SK-MEL-5 (cell line): ENCODE measurements around the gene CHAD. TPM values are rescaled to one million over a fixed set of nuclear protein-coding genes. Genes with fewer than 3 reads are reported as not detected.
A peak's percentile ranks its signal among the peaks of the same experiment; 100 is the strongest.

ENCODE experiments used
- DNase-seq: peaks from one replicate; pipeline ENCODE4 v3.0.0-alpha.2; 2016; ENCODE audit warnings: low read depth, low spot score
- in situ Hi-C: cut with HindIII; loops from 2 replicates; pipeline ENCODE4 v1.10.0; 2016; ENCODE audit warnings: low sequenced_read_pairs, high pct_unique_total_duplicates, low pct_unique_long_range_greater_than_20kb
- polyA plus RNA-seq, 2 experiments: library from polyadenylated mRNA; depleted of rRNA; stranded (reverse); fragments of >200 nt; gene quantifications; 2 replicates each; pipeline ENCODE4 v1.2.3, GENCODE V29; 2015
- total RNA-seq: library from RNA; depleted of rRNA; stranded (reverse); fragments of >200 nt; shearing (Covaris generic); gene quantifications from 2 replicates; pipeline ENCODE4 v1.2.3, GENCODE V29; 2014; rRNA removed

Gene CHAD, protein sequence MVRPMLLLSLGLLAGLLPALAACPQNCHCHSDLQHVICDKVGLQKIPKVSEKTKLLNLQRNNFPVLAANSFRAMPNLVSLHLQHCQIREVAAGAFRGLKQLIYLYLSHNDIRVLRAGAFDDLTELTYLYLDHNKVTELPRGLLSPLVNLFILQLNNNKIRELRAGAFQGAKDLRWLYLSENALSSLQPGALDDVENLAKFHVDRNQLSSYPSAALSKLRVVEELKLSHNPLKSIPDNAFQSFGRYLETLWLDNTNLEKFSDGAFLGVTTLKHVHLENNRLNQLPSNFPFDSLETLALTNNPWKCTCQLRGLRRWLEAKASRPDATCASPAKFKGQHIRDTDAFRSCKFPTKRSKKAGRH
- not detected in 2 replicates for total RNA-seq
- not detected in 2 replicates for polyA plus RNA-seq (2015; cell fraction: cytosol; rRNA removed)
- polyA plus RNA-seq (2015; cell fraction: nucleus; rRNA removed): not detected in 2 replicates

DNA sequence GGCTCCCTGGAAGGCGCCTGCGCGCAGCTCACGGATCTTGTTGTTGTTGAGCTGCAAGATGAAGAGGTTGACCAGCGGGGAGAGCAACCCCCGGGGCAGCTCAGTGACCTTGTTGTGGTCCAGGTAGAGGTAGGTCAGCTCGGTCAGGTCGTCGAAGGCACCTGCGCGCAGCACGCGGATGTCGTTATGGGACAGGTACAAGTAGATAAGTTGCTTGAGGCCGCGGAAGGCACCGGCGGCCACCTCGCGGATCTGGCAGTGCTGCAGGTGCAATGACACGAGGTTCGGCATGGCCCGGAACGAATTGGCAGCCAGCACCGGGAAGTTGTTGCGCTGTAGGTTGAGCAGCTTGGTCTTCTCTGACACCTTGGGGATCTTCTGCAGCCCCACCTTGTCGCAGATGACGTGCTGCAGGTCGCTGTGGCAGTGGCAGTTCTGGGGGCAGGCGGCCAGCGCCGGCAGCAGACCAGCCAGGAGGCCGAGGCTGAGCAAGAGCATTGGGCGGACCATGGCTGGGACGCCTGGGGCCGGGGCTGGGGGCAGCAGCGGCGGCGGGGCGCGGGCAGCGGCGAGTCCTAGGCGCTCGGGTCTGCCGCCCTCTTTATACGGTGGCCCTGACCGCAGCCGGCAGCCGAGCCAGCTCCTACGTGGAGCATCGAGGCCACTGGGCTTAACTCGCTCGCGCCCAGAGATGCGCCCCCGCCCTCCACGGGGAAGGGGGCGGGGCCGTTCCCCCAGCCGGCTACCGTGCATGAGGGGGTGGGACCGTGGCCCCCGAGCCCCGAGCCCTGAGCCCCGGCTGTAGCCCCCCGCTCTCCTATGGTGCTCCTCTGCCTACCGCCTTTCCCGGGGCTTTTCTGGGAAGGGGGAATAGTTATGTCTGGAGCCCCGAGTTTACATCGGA is at the start of gene CHAD:
Gene CHAD, minus strand, starts transcription at position 577 of the 904 bp plus-strand sequence. Its CDS starts 67 bp downstream, at position 510.
- no peak for DNase-seq
- in situ Hi-C loops: no loop called here

DNA sequence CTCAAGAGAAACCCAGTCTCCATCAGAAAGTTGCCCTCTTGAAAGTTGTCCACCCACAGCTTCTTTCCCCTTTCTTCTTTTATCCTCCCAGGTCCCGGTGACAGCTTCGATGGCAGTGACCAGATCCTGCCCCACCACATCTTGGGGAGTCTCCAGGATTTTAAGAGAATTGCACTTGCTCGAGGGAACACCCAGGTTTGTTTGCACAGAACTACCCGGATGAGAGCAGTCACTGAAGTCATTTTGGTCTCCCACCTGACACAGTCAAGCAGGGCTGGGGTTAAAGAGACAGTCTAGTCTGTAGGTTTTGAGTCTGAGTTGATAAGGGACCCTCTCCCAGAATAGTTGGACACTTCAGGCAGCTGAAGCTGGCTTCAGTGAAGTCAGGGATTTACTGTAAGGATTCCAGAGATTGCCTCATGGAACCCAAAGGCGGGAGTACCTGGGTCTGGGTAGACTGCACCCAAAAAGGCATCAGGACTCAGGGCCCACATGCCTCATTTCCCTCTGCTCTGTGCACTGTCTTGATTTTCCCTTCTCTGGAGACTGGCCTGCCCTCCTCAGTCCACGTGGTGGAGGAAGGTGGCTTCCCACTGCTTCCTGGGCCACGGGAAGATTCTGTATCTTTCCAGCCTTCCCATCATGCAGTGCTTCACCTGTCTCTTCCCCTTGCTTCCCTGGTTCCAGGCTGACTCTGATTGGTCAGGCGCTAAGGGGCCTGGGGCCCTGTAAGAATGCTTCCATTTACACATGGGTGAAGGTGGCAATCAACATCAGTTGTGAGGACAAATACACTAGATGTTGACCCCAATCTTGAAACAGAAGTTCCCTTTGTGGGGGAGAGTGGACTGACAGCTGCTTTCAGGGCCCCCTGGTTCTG is 49.1 kb upstream of the CHAD start:
- in situ Hi-C loops: no loop called here
- no peak for DNase-seq

DNA sequence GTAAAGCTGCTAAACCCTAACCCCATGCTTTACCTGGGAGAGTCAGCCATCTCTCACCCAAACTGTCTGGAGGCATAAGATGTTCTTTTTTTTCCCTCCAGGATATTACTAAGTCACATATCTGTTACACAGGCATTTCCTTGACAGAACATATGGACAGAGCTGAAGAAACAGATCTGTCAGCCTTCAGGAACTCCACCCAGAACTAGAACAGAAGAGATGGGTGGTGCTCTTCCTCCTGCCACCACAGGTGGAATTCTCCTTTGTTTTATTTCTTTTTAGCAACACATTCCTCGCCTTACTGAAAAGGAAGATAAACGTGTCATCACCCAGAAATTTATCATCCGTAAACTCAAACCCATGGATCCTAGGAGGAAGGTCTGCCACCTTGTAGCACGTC is 48.3 kb upstream of the CHAD start:
- no peak for DNase-seq
- in situ Hi-C loops: no loop called here

- in situ Hi-C loops: no loop called here
- no peak for DNase-seq
These were observed 46.4 kb upstream of the CHAD start for GRCh38 chr17:50514936-50515702.

GRCh38 chr17:50514388-50514787 is 45.7 kb upstream of the CHAD start:
- in situ Hi-C loops: no loop called here

GRCh38 chr17:50513495-50513894 is 44.8 kb upstream of the CHAD start:
- in situ Hi-C loops: no loop called here
- no peak for DNase-seq

More at GRCh38 chr17:50514388-50514787, 45.7 kb upstream of the CHAD start:
- DNase-seq: no peak

GRCh38 chr17:50511058-50511457 is 42.4 kb upstream of the CHAD start:
- no peak for DNase-seq
- in situ Hi-C loops: no loop called here

GRCh38 chr17:50508573-50509460 is 40.1 kb upstream of the CHAD start:
- DNase-seq: no peak
- in situ Hi-C loops: no loop called here

- DNase-seq: peak; percentile 62
- in situ Hi-C loops: no loop called here
These were observed 39.3 kb upstream of the CHAD start, which contains the start of gene MYCBPAP for GRCh38 chr17:50507871-50508572. TSS of gene MYCBPAP (plus strand) at chr17:50508439. CDS start at chr17:50508675, 236 bp downstream.

- in situ Hi-C loops: no loop called here
- no peak for DNase-seq
These were observed 37.6 kb upstream of the CHAD start for GRCh38 chr17:50506298-50506697.

GRCh38 chr17:50505591-50506130 is 37.0 kb upstream of the CHAD start:
- in situ Hi-C loops: no loop called here
- no peak for DNase-seq

GRCh38 chr17:50502301-50502990 is 33.8 kb upstream of the CHAD start:
- DNase-seq: no peak
- in situ Hi-C loops: no loop called here

DNA sequence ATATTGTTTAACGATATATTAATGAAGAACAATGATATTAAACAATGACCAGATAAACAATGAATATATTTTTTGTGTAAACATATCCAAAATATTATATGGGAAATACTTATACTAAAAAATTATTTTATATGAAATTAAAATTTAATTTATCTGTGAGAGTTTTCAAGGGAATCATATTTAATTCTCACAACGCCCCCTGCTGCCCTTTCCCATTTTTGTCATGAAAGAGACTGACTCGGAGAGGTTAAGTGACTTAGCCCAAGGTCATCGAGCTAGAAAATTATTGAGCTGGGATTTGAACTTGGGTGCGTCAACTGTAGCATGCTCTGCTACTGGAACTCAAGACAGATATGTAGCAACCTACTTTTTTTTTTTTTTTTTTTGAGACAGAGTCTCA is 32.4 kb upstream of the CHAD start:
- in situ Hi-C loops: no loop called here
- DNase-seq: peak; percentile 66

- in situ Hi-C loops: no loop called here
- no peak for DNase-seq
These were observed 31.0 kb upstream of the CHAD start for GRCh38 chr17:50499721-50500120.

- no peak for DNase-seq
- in situ Hi-C loops: no loop called here
These were observed 30.6 kb upstream of the CHAD start for GRCh38 chr17:50499270-50499669.
